Mesendoderm (in vitro differentiated cells): ENCODE data around the gene QKI.
"Not testable (repeated sequence)": the region's sequence is repeated elsewhere in the genome, so short reads cannot be mapped to it uniquely, and the experiment has no call there.

Experiments used
- DNase-seq: peaks from one replicate; pipeline ENCODE4 v3.0.0; 2013
- H2AK5ac ChIP-seq: 2 replicates; pipeline ENCODE4 v1.6.1; 2013; ENCODE audit warnings: low read length, inconsistent platforms
- H2BK120ac ChIP-seq: 2 replicates; pipeline ENCODE4 v1.6.1; 2013; ENCODE audit warnings: low read depth, mild to moderate bottlenecking, low read length, moderate library complexity, mixed read lengths
- H2BK15ac ChIP-seq: replicated peaks from 2 replicates; pipeline ENCODE4 v1.6.1; 2013; ENCODE audit warnings: low read depth, mild to moderate bottlenecking, moderate library complexity
- H2BK5ac ChIP-seq: 2 replicates; pipeline ENCODE4 v1.6.1; 2013; ENCODE audit warnings: low read length, inconsistent platforms
- H3K18ac ChIP-seq: 2 replicates; pipeline ENCODE4 v1.6.1; 2013; ENCODE audit warnings: mild to moderate bottlenecking, low read length, mixed read lengths
- H3K23ac ChIP-seq: one replicate; pipeline ENCODE4 v1.6.1; 2013; ENCODE audit warnings: low read length
- H3K27ac ChIP-seq: 2 replicates; pipeline ENCODE4 v1.5.1; 2013; ENCODE audit warnings: low read depth, mild to moderate bottlenecking, inconsistent platforms, low read length, moderate library complexity
- H3K27me3 ChIP-seq: 2 replicates; pipeline ENCODE4 v1.6.1; 2013; ENCODE audit warnings: low read length, control low read depth, mild to moderate bottlenecking, inconsistent platforms; ENCODE audit not compliant: insufficient read depth, poor library complexity
- H3K36me3 ChIP-seq: 2 replicates; pipeline ENCODE4 v1.6.1; 2013; ENCODE audit warnings: low read length, inconsistent platforms; ENCODE audit not compliant: control insufficient read depth, insufficient read depth
- H3K4ac ChIP-seq: one replicate; pipeline ENCODE4 v1.6.1; 2013; ENCODE audit warnings: low read depth, mild to moderate bottlenecking, low read length, moderate library complexity
- H3K4me1 ChIP-seq: 2 replicates; pipeline ENCODE4 v1.6.1; 2013; ENCODE audit warnings: low read depth, low read length, inconsistent platforms; ENCODE audit not compliant: control insufficient read depth
- H3K4me2 ChIP-seq: 2 replicates; pipeline ENCODE4 v1.6.1; 2013; ENCODE audit warnings: low read length
- H3K4me3 ChIP-seq: 2 replicates; pipeline ENCODE4 v1.5.1; 2013; ENCODE audit warnings: mild to moderate bottlenecking, low read length
- H3K56ac ChIP-seq: one replicate; pipeline ENCODE4 v1.6.1; 2013; ENCODE audit warnings: low read length
- H3K79me1 ChIP-seq: 2 replicates; pipeline ENCODE4 v1.6.1; 2013; ENCODE audit warnings: low read length, inconsistent platforms
- H3K79me2 ChIP-seq: 2 replicates; pipeline ENCODE4 v1.6.1; 2013; ENCODE audit warnings: mild to moderate bottlenecking, low read length; ENCODE audit not compliant: control insufficient read depth, insufficient read depth
- H3K9ac ChIP-seq: 2 replicates; pipeline ENCODE4 v1.6.1; 2013; ENCODE audit warnings: low read length, inconsistent platforms
- H4K5ac ChIP-seq: one replicate; pipeline ENCODE4 v1.6.1; 2013; ENCODE audit warnings: low read length
- H4K8ac ChIP-seq: one replicate; pipeline ENCODE4 v1.6.1; 2013; ENCODE audit warnings: low read depth, mild to moderate bottlenecking, control low read depth, low read length, moderate library complexity
- WGBS: extraction: QIAGEN DNeasy Blood & Tissue Kit; methylation state at CpG from one replicate; pipeline ENCODE4 v1.1.7; 2013; ENCODE audit warnings: low lambda C conversion rate, missing lambda C conversion rate; ENCODE audit not compliant: insufficient coverage; ENCODE audit errors: extremely low coverage; 5-methylcytosine and 5-hydroxymethylcytosine counted together

QKI gene

GRCh38 chr6:163586888-163587287 is 172.4 kb downstream of the QKI start:
- no CpG with 5 or more reads among the region's 6 CpGs for WGBS
- Histone ChIP-seq H2BK120ac (no peak overlapping the region), H3K4me2 (no peak overlapping the region), H4K5ac (no peak overlapping the region), H3K9ac (no peak overlapping the region), H3K18ac (no peak overlapping the region), H3K36me3 (no peaks in the 10 kb centered on the region), H3K23ac (no peak overlapping the region), H2AK5ac (no peak overlapping the region), H3K27me3 (no peaks in the 10 kb centered on the region), H4K8ac (no peak overlapping the region), H3K79me2 (no peaks in the 10 kb centered on the region), H2BK15ac (no peak overlapping the region), H3K4me1 (no peaks in the 10 kb centered on the region), H3K79me1 (no peaks in the 10 kb centered on the region), H3K27ac (no peak overlapping the region), H2BK5ac (no peak overlapping the region), H3K4ac (no peak overlapping the region), H3K56ac (no peak overlapping the region), H3K4me3 (no peak overlapping the region)
- DNase-seq: no peak

DNA sequence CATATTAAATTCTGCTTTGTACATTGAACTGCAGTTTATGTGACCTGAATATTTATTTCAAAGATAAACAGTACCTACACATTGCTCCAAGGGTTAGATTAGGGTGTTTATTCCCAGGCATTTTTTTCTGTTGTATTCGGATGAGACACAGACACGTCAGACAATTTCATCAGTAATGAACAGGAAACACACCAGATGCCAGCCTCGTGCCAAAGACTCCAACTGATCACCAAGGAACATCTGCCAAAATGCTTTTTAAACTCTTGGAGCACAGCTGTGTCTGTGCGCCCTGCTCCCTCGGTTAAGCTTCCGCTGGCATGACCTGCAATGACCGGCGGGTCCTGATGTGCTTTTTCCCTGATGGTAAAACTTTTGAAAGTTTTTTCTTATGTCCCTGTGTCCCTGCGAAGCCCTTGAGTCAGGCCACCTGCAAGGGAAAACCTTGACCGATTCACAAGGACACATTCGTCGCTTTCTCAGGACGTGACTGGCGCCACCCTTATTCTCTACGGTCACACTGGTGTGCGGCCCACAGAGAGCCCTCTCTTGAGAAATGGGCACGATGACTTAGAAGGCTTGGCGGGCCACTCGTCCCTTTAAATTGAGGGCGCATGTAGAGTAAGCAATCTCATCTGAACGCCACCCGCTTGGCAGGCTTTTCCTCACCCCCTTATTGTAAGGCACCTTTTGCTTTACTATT is 173.9 kb downstream of the QKI start:
- H2AK5ac ChIP-seq: no peak overlapping the region
- H3K79me2 ChIP-seq: no peaks in the 10 kb centered on the region
- no peak overlapping the region for H3K56ac ChIP-seq
- H2BK15ac ChIP-seq: no peak overlapping the region
- no peak overlapping the region for H3K18ac ChIP-seq
- no peak overlapping the region for H2BK5ac ChIP-seq
- H3K27ac ChIP-seq: no peak overlapping the region
- no peaks in the 10 kb centered on the region for H3K4me1 ChIP-seq
- no peak overlapping the region for H2BK120ac ChIP-seq
- no peak overlapping the region for H3K9ac ChIP-seq
- DNase-seq: no peak
- H3K4me3 ChIP-seq: no peak overlapping the region
- no peak overlapping the region for H4K8ac ChIP-seq
- WGBS: no CpG with 5 or more reads among the region's 22 CpGs
- no peak overlapping the region for H4K5ac ChIP-seq
- no peaks in the 10 kb centered on the region for H3K79me1 ChIP-seq
- H3K4ac ChIP-seq: no peak overlapping the region
- no peak overlapping the region for H3K4me2 ChIP-seq
- no peaks in the 10 kb centered on the region for H3K27me3 ChIP-seq
- no peak overlapping the region for H3K23ac ChIP-seq
- H3K36me3 ChIP-seq: no peaks in the 10 kb centered on the region

- Histone ChIP-seq H2BK120ac (no peak overlapping the region), H4K5ac (no peak overlapping the region), H3K9ac (no peak overlapping the region), H3K27me3 (no peaks in the 10 kb centered on the region), H3K23ac (no peak overlapping the region), H3K79me1 (no peaks in the 10 kb centered on the region), H3K4me3 (no peak overlapping the region), H2BK5ac (no peak overlapping the region), H3K27ac (no peak overlapping the region), H3K79me2 (no peaks in the 10 kb centered on the region), H4K8ac (no peak overlapping the region), H3K4me2 (no peak overlapping the region), H3K56ac (no peak overlapping the region), H3K4ac (no peak overlapping the region), H2BK15ac (no peak overlapping the region), H2AK5ac (no peak overlapping the region), H3K36me3 (no peaks in the 10 kb centered on the region), H3K4me1 (no peaks in the 10 kb centered on the region), H3K18ac (no peak overlapping the region)
- WGBS: no CpG with 5 or more reads among the region's 5 CpGs
- no peak for DNase-seq
Observed at GRCh38 chr6:163589387-163589786, 174.9 kb downstream of the QKI start.

DNA sequence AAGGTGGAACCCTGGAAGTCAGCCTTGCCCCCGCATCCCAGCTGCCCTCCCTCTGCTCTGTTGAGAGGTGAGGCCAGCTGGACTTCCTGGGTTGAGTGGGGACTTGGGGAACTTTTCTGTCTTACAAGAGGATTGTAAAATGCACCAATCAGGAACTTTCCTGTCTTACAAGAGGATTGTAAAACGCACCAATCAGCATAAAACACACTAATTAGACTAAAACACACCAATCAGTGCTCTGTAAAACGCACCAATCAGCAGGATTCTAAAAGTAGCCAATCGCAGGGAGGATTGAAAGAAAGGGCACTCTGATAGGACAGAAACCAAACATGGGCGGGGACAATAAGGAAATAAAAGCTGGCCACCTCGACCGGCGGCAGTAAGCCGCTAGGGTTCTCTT is 175.6 kb downstream of the QKI start:
- not testable (repeated sequence) for H3K36me3 ChIP-seq, H3K18ac ChIP-seq, H3K79me2 ChIP-seq, H3K27me3 ChIP-seq, H2BK5ac ChIP-seq, H3K9ac ChIP-seq, H3K27ac ChIP-seq, H3K4me2 ChIP-seq, H3K4me1 ChIP-seq, H3K23ac ChIP-seq, H4K5ac ChIP-seq, H2BK120ac ChIP-seq, H3K79me1 ChIP-seq, H3K4ac ChIP-seq, H2BK15ac ChIP-seq, H3K56ac ChIP-seq, DNase-seq, H2AK5ac ChIP-seq, H4K8ac ChIP-seq, H3K4me3 ChIP-seq
- WGBS: no CpG with 5 or more reads among the region's 9 CpGs

DNA sequence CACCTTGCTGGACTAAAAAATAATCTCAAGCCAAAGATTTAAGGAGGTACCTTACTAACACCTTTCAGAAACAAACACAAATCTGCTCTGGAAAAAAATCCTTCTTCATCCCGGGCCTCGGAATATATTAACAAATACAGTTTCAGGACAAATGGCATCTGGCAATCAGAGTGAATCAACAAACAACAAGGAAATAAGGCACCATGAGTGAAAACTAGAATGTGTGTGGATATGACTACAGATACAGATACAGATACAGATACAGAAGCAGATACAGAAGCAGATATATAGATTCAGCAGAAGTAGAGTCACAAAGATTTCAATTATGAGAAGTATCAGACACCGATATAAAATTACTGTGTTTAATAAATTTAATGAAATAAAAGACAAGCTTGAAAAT is 178.4 kb downstream of the QKI start:
- Histone ChIP-seq H4K5ac (no peak overlapping the region), H2BK15ac (no peak overlapping the region), H3K27me3 (no peaks in the 10 kb centered on the region), H3K23ac (no peak overlapping the region), H3K18ac (no peak overlapping the region), H2AK5ac (no peak overlapping the region), H3K36me3 (no peaks in the 10 kb centered on the region), H3K79me2 (no peaks in the 10 kb centered on the region), H3K56ac (no peak overlapping the region), H2BK120ac (no peak overlapping the region), H3K27ac (no peak overlapping the region), H3K9ac (no peak overlapping the region), H3K4me3 (no peak overlapping the region), H3K4me2 (no peak overlapping the region), H4K8ac (no peak overlapping the region), H3K79me1 (no peaks in the 10 kb centered on the region), H3K4ac (no peak overlapping the region), H2BK5ac (no peak overlapping the region), H3K4me1 (no peaks in the 10 kb centered on the region)
- no peak for DNase-seq
- WGBS: no CpG with 5 or more reads among the region's 3 CpGs

DNA sequence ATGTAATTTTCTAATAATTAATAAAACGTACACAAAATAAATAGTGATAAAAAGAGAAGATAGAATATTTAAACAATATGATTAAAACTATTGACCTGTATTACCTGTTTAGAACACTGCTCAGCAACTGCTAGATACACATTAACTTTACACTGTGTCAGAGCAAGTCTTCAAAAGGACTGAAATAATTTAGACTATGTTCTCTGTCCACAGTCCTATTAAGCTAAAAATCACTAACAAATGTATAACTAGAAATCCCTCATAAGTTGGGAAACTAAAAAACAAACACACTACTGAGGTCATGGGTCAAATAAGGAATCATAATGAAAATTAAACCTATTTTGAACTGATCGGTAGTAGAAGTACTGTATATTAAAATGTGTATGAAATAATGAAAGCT is 181.7 kb downstream of the QKI start:
- no peak overlapping the region for H3K9ac ChIP-seq
- H3K4ac ChIP-seq: no peak overlapping the region
- no peaks in the 10 kb centered on the region for H3K79me2 ChIP-seq
- no peak overlapping the region for H4K8ac ChIP-seq
- no peak overlapping the region for H3K18ac ChIP-seq
- no peaks in the 10 kb centered on the region for H3K36me3 ChIP-seq
- H2BK15ac ChIP-seq: no peak overlapping the region
- no peak overlapping the region for H2AK5ac ChIP-seq
- H3K27ac ChIP-seq: no peak overlapping the region
- no peak overlapping the region for H4K5ac ChIP-seq
- no peak for DNase-seq
- H3K4me2 ChIP-seq: no peak overlapping the region
- H3K27me3 ChIP-seq: no peaks in the 10 kb centered on the region
- WGBS: 100% methylated on average over 1 of the region's 2 CpGs
- H3K4me3 ChIP-seq: no peak overlapping the region
- no peak overlapping the region for H3K23ac ChIP-seq
- H2BK5ac ChIP-seq: no peak overlapping the region
- no peaks in the 10 kb centered on the region for H3K4me1 ChIP-seq
- no peak overlapping the region for H2BK120ac ChIP-seq
- H3K56ac ChIP-seq: no peak overlapping the region
- H3K79me1 ChIP-seq: no peaks in the 10 kb centered on the region
